ENCODE results near the gene KDSR.

KDSR gene

GRCh38 chr18:63311118-63312018 lies 55.6 kb downstream of the KDSR start:
- peak; percentile 44 for DNase-seq (ENCODE audit: extremely low spot score)
- ChIA-PET CTCF (interaction anchor here (1.0 to 6.0 kb wide), 11 partner anchors 10 to 180 kb away, joined by 3 to 33 read pairs (median 5); no protein-coding TSS in a partner anchor), POLR2A (interaction anchor here (0.6 to 2.3 kb wide), 5 partner anchors 9 to 153 kb away, joined by 3 to 12 read pairs (median 4); no protein-coding TSS in a partner anchor)
- TF ChIP-seq CTCF (IDR thresholded peaks at IDR 0.05; ENCODE audit: control extremely low read depth, extremely low read depth, low read depth, missing control alignments) = no peak

DNA sequence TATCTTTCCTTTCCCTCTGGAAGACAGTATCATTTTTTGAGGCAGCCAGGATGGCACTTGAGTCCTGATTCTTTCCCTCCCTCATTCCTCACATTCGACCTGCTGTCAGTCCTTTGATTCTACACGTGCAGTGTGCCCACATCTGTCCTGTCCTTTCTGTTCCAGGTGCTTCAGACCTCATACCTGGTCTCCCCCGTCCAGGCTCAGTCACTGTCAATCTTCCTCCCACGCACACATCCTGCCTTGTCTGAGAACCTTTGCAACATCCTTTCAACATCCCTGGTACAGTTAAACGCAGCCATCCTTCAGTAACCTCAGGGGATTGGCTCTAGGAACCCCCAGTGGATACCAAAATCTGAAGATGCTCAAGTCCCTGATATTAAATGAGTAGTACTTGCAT lies 57.6 kb downstream of the KDSR start:
- ChIA-PET CTCF (interaction anchor here (2.0 to 2.7 kb wide), 2 partner anchors 13 to 154 kb away, joined by 4 to 9 read pairs; no protein-coding TSS in a partner anchor), POLR2A (no interaction called here)
- no peak for DNase-seq (ENCODE audit: extremely low spot score)
- TF ChIP-seq CTCF (IDR thresholded peaks at IDR 0.05; ENCODE audit: control extremely low read depth, extremely low read depth, low read depth, missing control alignments) = no peak

DNA sequence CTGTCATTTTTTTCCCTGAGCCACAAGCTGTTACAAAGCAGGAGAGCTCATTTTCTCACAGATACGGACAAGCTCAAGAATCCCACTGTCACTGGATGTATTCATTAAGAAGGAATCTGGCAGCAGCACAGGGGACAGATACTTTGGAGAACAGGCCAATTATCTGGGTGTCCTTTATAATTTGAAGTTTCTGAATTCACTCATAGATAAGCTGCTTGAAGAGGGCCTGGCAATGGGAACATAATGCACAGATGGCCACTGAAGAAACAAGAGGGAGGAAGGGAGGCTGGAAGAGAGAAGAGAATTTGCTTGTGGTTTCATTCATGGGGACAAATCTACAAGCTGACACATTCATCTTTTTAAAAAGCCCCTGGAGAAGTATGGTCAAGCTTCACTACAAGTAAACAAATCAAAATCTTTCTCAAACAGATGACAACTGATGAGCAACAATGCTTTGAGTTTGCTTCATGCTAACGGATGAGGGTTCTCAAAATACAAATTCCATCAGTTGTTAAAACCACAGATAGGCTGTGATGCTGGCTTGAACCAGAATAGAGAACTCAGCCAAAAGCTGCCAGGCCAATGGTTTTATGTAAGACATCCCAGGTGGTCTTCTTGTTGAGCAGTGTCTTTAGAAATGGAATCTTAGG lies 59.3 kb downstream of the KDSR start:
- no peak for TF ChIP-seq CTCF (IDR thresholded peaks at IDR 0.05; ENCODE audit: control extremely low read depth, extremely low read depth, low read depth, missing control alignments)
- no peak for DNase-seq (ENCODE audit: extremely low spot score)
- ChIA-PET POLR2A (interaction anchor here (0.6 kb wide), 1 partner anchor 152 kb away, joined by 3 read pairs; no protein-coding TSS in a partner anchor), CTCF (interaction anchor here (0.8 to 4.7 kb wide), 13 partner anchors 10 to 152 kb away, joined by 3 to 21 read pairs (median 3); partner anchors contain the start of gene BCL2)

DNA sequence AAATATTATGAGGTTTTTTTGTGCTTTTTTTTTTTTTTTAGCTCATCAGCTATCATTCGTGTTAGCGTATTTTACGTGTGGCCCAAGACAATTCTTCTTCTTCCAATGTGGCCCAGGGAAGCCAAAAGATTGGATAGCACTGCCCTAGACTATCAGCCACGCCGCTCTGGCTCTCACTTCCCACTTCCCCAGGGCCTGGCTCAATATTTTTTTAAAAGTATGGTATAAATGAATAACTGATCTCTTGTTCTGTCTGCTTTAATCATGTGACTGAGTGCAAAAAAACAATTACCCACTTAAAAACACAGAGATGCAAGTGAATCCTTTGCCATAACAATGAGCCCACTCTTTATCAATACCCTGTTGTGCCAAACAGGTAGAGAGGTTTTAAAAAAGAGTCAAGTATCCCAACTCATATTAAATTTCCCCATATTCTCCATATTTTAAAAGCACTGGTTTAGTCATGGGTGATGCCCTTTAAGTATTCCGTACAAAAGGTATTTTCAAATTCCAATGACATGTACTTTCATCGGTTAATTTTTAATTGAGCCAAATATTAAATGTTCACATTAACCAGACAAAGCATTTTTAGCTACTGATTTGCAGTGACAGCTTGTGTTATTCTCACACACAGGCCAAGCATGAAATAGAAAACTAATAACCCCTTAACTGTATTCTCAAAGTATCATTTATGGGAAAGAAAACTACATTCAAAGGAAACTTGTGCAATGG lies 60.0 kb downstream of the KDSR start:
- no peak for DNase-seq (ENCODE audit: extremely low spot score)
- POLR2A ChIA-PET = interaction anchor here (0.7 kb wide), 1 partner anchor 590 kb away, joined by 7 read pairs; no protein-coding TSS in a partner anchor
- CTCF ChIA-PET = interaction anchor here (0.6 to 4.7 kb wide), 11 partner anchors 11 to 131 kb away, joined by 3 to 21 read pairs (median 3); partner anchors contain the start of gene BCL2
- no peak for TF ChIP-seq CTCF (IDR thresholded peaks at IDR 0.05; ENCODE audit: control extremely low read depth, extremely low read depth, low read depth, missing control alignments)

DNA sequence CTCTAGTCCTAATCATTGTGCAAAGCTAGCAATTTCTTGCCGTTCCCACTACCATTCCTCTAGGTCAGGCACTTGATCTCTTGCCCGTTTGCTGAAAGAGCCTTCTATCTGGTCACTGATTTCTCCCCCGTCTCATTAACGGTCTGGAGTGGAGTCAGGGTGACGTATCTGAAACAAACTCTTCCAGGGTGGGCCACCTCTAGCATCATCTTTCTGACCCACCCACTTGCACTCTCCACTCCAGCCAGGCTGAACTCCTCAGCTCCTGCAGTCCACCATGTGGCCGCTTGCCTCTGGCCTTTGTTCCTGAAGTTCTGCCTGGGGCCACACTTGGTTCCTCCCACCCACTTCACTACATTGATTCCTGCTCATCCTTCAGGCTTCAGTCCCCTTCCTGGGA lies 60.8 kb downstream of the KDSR start:
- ChIA-PET POLR2A (interaction anchor here (0.7 kb wide), 2 partner anchors 172 to 589 kb away, joined by 3 to 7 read pairs; no protein-coding TSS in a partner anchor), CTCF (interaction anchor here (1.0 to 4.7 kb wide), 5 partner anchors 10 to 290 kb away, joined by 3 to 21 read pairs (median 5); partner anchors contain the start of gene BCL2)
- DNase-seq (ENCODE audit: extremely low spot score) = no peak
- TF ChIP-seq CTCF (IDR thresholded peaks at IDR 0.05; ENCODE audit: control extremely low read depth, extremely low read depth, low read depth, missing control alignments) = no peak
